Measurements from ENCODE around the gene TNNT2.

Gene TNNT2

GRCh38 chr1:201329801-201330200 lies 47.7 kb downstream of the TNNT2 start:
- no peak for DNase-seq (ENCODE audit: extremely low read depth, insufficient read length)
- no peaks in the 10 kb centered on the region for H3K36me3 ChIP-seq (ENCODE audit: control insufficient read depth, insufficient read depth, low read length)
- H3K4me3 ChIP-seq (replicated peaks; ENCODE audit: low read depth, low read length), result no peak overlapping the region
- H3K27me3 ChIP-seq (replicated peaks; ENCODE audit: control insufficient read depth, insufficient read depth, low read length), result peaks cover 1% of the 10 kb centered on the region; the same call in 1 of the 2 replicates
- TF ChIP-seq, protein P1, sequence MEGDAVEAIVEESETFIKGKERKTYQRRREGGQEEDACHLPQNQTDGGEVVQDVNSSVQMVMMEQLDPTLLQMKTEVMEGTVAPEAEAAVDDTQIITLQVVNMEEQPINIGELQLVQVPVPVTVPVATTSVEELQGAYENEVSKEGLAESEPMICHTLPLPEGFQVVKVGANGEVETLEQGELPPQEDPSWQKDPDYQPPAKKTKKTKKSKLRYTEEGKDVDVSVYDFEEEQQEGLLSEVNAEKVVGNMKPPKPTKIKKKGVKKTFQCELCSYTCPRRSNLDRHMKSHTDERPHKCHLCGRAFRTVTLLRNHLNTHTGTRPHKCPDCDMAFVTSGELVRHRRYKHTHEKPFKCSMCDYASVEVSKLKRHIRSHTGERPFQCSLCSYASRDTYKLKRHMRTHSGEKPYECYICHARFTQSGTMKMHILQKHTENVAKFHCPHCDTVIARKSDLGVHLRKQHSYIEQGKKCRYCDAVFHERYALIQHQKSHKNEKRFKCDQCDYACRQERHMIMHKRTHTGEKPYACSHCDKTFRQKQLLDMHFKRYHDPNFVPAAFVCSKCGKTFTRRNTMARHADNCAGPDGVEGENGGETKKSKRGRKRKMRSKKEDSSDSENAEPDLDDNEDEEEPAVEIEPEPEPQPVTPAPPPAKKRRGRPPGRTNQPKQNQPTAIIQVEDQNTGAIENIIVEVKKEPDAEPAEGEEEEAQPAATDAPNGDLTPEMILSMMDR (IDR thresholded peaks at IDR 0.05; ENCODE audit: insufficient read depth, low read length, poor library complexity, severe bottlenecking), result no peak

DNA sequence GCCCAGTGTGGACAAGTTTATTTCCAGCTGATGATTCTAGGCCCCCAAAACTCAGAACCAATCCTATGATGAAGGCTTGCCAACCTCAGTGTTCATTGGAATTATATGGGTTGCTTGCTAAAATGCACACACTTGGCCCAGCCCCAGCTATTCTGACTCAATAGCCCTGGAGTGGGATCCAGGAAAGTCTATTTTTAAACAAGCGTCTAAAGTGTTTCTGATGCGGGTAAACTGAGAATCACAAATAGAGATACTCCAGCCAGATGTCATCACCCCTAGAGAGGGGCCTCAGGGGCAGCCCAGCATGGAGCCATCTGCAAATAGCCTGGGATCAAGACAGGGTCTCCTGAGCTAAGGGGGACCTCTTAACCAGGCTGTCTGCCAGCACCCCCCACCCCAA lies 48.2 kb downstream of the TNNT2 start:
- TF ChIP-seq, protein P1 (IDR thresholded peaks at IDR 0.05; ENCODE audit: insufficient read depth, low read length, poor library complexity, severe bottlenecking), result no peak
- no peak overlapping the region for H3K4me3 ChIP-seq (replicated peaks; ENCODE audit: low read depth, low read length)
- no peaks in the 10 kb centered on the region for H3K36me3 ChIP-seq (ENCODE audit: control insufficient read depth, insufficient read depth, low read length)

DNA sequence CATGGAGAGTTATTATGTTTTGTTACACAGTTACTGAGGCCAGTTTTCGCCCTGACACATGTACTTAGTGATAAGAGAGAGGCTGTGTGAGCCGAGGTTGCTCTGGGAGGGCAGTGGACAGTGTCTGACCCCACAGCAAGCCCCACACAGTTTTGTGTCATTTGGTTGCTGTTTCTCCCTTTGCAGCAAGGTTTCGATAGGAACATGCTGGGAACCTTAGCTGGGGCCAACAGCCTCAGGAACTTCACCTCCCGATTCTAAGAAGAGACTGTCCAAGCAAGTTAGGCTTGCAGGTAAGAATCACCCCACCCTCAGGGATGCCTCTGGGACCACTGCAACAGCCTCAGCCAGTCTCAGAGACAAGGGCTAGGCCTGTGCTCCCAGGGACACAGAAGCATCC lies 48.9 kb downstream of the TNNT2 start:
- Histone ChIP-seq H3K4me3 (replicated peaks; ENCODE audit: low read depth, low read length) (no peak overlapping the region), H3K27me3 (replicated peaks; ENCODE audit: control insufficient read depth, insufficient read depth, low read length) (peaks cover 1% of the 10 kb centered on the region), H3K36me3 (ENCODE audit: control insufficient read depth, insufficient read depth, low read length) (no peaks in the 10 kb centered on the region)
- TF ChIP-seq, protein P1 (IDR thresholded peaks at IDR 0.05; ENCODE audit: insufficient read depth, low read length, poor library complexity, severe bottlenecking), result no peak
- no peak for DNase-seq (ENCODE audit: extremely low read depth, insufficient read length)

More for the DNA sequence above, 48.2 kb downstream of the TNNT2 start:
- peaks cover 1% of the 10 kb centered on the region for H3K27me3 ChIP-seq (replicated peaks; ENCODE audit: control insufficient read depth, insufficient read depth, low read length)
- no peak for DNase-seq (ENCODE audit: extremely low read depth, insufficient read length)

- TF ChIP-seq, protein P1 (IDR thresholded peaks at IDR 0.05; ENCODE audit: insufficient read depth, low read length, poor library complexity, severe bottlenecking), result no peak
- no peak for DNase-seq (ENCODE audit: extremely low read depth, insufficient read length)
- Histone ChIP-seq H3K27me3 (replicated peaks; ENCODE audit: control insufficient read depth, insufficient read depth, low read length) (peaks cover 1% of the 10 kb centered on the region), H3K36me3 (ENCODE audit: control insufficient read depth, insufficient read depth, low read length) (no peaks in the 10 kb centered on the region), H3K4me3 (replicated peaks; ENCODE audit: low read depth, low read length) (no peak overlapping the region)
Measured at GRCh38 chr1:201327687-201328240, 49.7 kb downstream of the TNNT2 start.

DNA sequence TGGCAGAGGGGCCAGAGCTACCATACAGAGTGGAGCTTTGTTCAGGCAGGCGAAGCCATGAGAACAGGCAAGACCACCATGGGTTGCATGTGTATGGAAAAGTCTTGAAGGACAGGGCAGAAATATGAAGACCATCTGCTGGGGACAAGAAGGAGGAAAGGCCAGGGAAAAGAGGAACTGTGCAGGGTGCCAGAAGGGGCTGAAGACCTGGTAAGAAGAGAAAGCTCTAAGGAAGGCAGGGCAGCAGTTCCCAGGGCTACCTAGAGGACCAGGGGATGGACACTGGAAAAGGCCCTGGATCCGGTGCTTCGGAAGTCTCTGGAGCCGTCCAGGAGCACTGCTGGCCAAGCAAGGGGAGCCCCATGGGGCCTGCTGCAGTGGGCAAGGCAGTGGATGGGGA lies 50.8 kb downstream of the TNNT2 start:
- H3K27me3 ChIP-seq (replicated peaks; ENCODE audit: control insufficient read depth, insufficient read depth, low read length), result peaks cover 1% of the 10 kb centered on the region
- no peak for DNase-seq (ENCODE audit: extremely low read depth, insufficient read length)
- no peaks in the 10 kb centered on the region for H3K36me3 ChIP-seq (ENCODE audit: control insufficient read depth, insufficient read depth, low read length)
- TF ChIP-seq, protein P1 (IDR thresholded peaks at IDR 0.05; ENCODE audit: insufficient read depth, low read length, poor library complexity, severe bottlenecking), result no peak
- H3K4me3 ChIP-seq (replicated peaks; ENCODE audit: low read depth, low read length), result no peak overlapping the region

DNA sequence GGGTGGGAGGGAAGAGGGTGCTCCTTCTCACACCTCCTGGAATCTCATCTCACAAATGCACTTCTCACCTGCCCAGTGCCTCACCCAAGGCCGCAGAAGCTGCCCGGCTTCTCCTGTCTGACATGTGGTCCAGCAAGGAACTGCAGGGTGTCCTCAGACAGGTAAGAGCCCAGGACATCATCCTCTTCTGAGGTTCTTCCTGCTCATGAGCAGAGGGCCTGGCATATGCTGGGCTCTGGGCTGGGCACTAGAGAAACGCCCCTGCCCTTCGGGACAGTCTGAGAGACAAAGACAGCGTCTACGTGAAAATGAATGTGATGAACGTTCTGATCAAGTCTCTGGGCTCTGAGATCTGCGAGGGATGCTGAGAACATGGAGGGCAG lies 51.8 kb downstream of the TNNT2 start:
- TF ChIP-seq, protein P1 (IDR thresholded peaks at IDR 0.05; ENCODE audit: insufficient read depth, low read length, poor library complexity, severe bottlenecking), result no peak
- H3K4me3 ChIP-seq (replicated peaks; ENCODE audit: low read depth, low read length), result no peak overlapping the region
- peaks cover 1% of the 10 kb centered on the region for H3K27me3 ChIP-seq (replicated peaks; ENCODE audit: control insufficient read depth, insufficient read depth, low read length)
- no peak for DNase-seq (ENCODE audit: extremely low read depth, insufficient read length)
- H3K36me3 ChIP-seq (ENCODE audit: control insufficient read depth, insufficient read depth, low read length), result no peaks in the 10 kb centered on the region

Data from GM06990 (cell line).